Measurements from ENCODE around the gene SMYD4.
"Not testable (repeated sequence)": the region's sequence is repeated elsewhere in the genome, so short reads cannot be mapped to it uniquely, and the experiment has no call there.

The SMYD4 gene

GRCh38 chr17:1820528-1821252 lies 9.0 kb downstream of the SMYD4 start:
- DNase-seq: no peak

- DNase-seq: no peak
Measured at GRCh38 chr17:1813088-1813487, 16.6 kb downstream of the SMYD4 start.

GRCh38 chr17:1810450-1811103 lies 19.1 kb downstream of the SMYD4 start:
- DNase-seq: no peak

DNA sequence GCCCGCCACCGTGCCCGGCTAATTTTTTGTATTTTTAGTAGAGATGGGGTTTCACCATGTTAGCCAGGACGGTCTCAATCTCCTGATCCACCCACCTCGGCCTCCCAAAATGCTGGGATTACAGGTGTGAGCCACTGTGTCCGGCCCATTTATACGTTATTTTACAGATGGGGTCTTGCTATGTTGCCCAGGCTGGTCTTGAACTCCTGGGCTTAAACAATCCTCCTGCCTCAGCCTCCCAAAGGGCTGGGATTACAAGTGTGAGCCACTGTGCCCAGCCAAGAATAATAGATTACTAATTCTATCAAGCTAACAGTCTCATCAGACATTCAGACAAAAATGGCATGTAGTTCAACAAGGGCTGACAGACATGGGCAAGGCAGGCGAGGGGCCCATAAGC lies 19.9 kb downstream of the SMYD4 start:
- not testable (repeated sequence) for DNase-seq

- DNase-seq: no peak
Measured at GRCh38 chr17:1808644-1809043, 21.1 kb downstream of the SMYD4 start.

GRCh38 chr17:1807890-1808289 lies 21.8 kb downstream of the SMYD4 start:
- DNase-seq: no peak

DNA sequence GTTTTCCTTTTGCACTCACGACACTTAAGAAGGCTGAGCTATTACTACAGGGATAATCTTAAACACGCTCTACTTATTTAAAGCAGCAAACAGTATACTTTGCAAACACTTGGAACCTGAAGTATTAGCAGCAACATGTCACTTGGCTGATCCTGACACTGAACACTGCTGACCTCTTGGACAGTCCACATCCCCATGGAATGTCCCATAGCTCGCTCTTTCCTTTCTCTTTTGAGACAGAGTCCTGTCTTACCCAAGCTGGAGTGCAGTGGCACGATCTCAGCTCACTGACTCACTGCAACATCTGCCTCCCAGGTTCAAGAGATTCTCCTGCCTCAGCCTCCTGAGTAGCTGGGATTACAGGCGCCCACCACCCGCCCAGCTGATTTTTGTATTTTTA lies 26.4 kb downstream of the SMYD4 start:
- DNase-seq: no peak

DNA sequence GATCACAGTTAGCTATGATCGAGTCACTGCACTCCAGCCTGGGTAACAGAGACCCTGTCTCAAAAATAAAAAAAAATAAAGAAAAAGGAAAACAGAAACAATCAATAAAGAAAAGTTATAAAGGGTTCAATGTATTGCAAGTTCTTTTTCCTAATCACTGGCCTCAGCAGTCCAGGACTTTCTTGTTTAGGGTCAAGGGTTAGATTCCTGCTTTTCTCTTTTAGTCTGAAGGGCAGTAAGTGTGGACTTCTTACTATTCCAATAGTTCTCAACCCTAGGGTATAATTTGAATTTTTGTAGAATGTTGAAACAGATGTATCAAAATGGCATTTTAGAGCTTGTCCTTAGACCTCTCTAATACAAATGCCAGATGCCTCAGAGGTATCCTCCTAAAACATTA lies 27.3 kb downstream of the SMYD4 start:
- DNase-seq: no peak

- no peak for DNase-seq
Measured at GRCh38 chr17:1800712-1801111, 29.0 kb downstream of the SMYD4 start.

DNA sequence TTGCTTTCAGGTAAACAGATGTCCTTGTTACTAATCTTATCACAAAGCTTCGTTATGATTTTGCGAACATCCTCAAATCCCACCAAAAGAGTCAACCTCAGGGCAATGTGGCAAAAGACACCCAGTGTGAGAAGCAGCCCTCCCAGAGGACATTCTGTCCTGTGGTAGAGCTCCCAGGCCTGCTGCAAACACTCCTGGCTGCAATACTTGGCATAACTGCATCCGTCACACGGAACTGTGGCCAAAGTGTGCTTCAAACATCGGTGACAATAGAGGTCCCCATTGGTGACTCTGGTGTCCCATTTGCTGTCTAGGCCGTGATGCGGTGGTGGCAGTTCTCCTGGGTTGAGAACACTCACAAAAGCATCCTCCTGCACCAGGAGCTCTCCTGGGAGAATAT lies 29.5 kb downstream of the SMYD4 start:
- DNase-seq: no peak

- not testable (repeated sequence) for DNase-seq
Measured at GRCh38 chr17:1797846-1798245, 31.9 kb downstream of the SMYD4 start.

- peak in 1 of 14 donors; percentile 40 for DNase-seq
Measured at GRCh38 chr17:1797323-1797722, 32.4 kb downstream of the SMYD4 start.

GRCh38 chr17:1796800-1797199 lies 32.9 kb downstream of the SMYD4 start:
- DNase-seq: peak in 4 of 14 donors; percentile 5 to 81 (median 18)

- no peak for DNase-seq
Measured at GRCh38 chr17:1793447-1793806, 36.3 kb downstream of the SMYD4 start.

DNA sequence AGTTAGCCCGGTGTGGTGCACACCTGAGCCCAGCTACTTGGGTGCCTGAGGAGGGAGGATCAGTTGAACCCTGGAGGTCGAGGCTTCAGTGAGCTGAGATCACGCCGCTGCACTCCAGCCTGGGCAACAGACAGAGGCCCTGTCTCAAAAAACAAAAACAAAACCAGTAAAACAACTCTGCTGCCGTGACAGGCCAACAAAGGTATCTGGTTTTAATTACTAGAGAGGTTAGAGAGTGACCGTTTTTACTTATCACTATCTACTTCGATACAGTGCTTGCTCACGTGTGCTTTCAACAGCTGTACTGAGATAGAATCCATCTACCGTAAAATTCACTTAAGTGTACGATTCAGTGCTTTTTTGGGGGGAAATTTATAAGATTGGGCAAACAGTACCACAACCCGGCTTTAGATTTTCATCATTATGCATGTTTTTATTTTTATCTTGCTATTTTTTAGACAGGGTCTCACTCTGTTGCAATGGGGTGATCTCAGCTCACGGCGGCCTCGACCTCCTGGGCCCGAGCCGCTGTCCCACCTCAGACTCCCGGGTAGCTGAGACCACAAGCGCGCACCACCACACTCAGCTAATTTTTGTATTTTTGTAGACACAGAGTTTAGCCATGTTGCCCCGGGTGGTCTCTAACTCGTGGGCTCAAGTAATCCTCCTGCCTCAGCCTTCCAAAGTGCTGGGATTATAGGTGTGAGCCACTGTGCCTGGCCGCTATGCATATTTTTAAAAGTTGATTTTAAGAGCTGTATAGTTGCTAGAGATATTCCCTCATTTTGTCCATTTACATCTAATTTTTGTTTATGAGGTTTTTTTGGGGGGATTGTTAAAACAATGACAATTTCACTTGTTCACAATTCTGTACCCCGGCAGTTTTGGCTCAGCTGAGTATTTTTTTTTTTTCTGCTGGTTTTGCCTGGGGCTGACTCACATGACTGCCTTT lies 36.9 kb downstream of the SMYD4 start:
- DNase-seq: no peak

DNA sequence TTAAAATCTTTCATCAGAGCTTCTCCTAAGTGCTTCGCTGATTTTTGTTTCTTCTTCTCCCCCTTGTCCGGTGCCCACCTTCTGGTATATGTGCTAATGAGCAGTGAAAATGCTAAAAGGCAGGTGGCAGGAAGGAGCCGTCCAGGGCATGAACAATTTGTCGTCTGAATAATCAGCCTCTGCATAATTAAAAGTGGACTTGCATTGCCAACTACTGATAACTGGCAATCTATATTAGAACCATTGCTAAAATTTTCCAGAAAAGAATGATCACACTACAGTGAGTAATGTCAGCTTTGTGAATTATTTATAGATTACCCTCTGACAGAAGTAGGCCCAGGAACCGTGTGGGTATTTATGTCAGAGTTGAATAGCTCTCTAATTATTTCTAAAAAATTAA lies 39.8 kb downstream of the SMYD4 start:
- DNase-seq: no peak

- DNase-seq: no peak
Measured at GRCh38 chr17:1787301-1787902, 42.3 kb downstream of the SMYD4 start.

- DNase-seq: no peak
Measured at GRCh38 chr17:1786708-1787107, 43.0 kb downstream of the SMYD4 start.

DNA sequence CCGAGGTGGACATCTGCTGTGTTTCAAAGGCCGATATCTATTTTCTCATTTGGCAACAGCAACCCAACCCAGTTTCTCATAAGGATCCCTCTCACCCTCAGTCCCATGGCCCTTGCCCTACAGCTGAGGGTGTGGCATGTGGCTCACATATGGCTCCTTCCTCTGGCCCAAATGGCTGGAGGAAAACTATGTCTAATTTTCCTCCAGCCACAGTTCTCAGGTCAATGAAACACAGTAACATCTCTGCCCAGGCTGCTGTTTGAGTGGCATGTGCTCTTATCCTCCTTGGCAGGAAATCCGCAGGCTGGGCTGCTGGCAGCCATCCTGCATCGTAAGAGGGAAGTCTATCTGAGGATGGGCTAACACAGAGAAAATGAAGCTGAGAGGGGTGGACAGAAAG lies 43.8 kb downstream of the SMYD4 start:
- peak in 2 of 14 donors; percentile 11 to 14 for DNase-seq

DNA sequence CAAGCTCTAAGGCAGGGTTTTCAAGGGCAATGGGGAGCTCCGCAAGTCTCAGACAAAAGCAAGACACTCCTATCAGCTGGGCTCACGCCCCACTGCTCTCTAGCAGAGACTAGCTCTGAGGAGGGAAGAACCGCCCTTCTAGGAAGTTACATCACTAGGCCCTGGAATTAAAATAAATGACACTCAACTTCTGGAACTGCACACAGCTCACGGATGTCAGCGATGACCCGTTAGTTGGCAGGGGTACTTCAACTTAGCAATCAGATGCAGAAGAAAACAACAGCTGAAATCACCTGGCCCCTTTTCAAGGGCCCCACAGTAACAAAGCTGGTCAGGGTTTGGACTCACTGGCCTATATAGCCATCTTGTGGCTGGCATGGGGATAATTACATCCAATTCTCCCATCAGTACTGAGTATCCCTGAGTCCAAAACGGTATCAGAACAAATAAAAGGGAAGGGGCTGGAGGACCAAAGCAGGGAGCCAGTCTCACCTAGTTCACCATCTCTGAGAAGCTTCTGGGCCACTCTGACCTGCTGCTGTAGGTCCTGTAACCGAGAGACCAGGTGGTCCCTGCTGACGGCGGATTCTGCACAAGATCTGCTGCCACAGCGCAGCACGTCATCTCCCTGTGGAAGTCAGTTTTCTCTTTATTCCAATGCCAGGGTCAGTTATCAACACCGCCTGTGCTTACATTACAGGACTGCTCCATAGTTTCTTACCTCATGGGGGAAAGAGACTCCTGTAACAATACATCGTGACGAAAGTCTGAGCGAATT lies 45.7 kb downstream of the SMYD4 start:
- DNase-seq: peak in 8 of 14 donors; percentile 15 to 69 (median 22)

GRCh38 chr17:1783271-1783670 lies 46.4 kb downstream of the SMYD4 start:
- DNase-seq: no peak

- no peak for DNase-seq
Measured at GRCh38 chr17:1782171-1782567, 47.5 kb downstream of the SMYD4 start.

All from C1 segment of cervical spinal cord (tissue), 14 donors.